Posterior vena cava (tissue), 2 donors: ENCODE results near the gene CFAP46. TPM values are rescaled to one million over a fixed set of nuclear protein-coding genes. Genes with fewer than 3 reads are reported as not detected.
A peak's percentile ranks its signal among the peaks of the same experiment; 100 is the strongest.
"Not testable (repeated sequence)": the region's sequence is repeated elsewhere in the genome, so short reads cannot be mapped to it uniquely, and the experiment has no call there.

Experiments used
- DNase-seq: peaks from one replicate; pipeline ENCODE4 v3.0.0-alpha.2; 2020; ENCODE audit warnings: low spot score
- intact Hi-C, 2 donors: fragments of 100-400 bp; cut with DNase I; formaldehyde crosslinking; loops; one replicate each; pipeline versions ENCODE4 v1.14.1 to v1.14.2; 2022 to 2023
- total RNA-seq, 2 donors: library from RNA; stranded (reverse); fragmentation: NEBNext Ultra II Directional; extraction: Animal tissue kit (Norgen Biotek cat#: 25700); gene quantifications; one replicate each; pipeline ENCODE4 v1.2.1, GENCODE V29; 2021
- donor health status: DM: yes; HTN: yes; CAD: no.
- donor health status: DM: yes; HTN: yes; CAD: no.

The CFAP46 gene
- total RNA-seq, 2 donors from 2014 or later: 0.14 to 0.81 TPM

- peak; percentile 74 for DNase-seq
These were observed 132.1 kb downstream of the CFAP46 start for GRCh38 chr10:132810141-132810806.

DNA sequence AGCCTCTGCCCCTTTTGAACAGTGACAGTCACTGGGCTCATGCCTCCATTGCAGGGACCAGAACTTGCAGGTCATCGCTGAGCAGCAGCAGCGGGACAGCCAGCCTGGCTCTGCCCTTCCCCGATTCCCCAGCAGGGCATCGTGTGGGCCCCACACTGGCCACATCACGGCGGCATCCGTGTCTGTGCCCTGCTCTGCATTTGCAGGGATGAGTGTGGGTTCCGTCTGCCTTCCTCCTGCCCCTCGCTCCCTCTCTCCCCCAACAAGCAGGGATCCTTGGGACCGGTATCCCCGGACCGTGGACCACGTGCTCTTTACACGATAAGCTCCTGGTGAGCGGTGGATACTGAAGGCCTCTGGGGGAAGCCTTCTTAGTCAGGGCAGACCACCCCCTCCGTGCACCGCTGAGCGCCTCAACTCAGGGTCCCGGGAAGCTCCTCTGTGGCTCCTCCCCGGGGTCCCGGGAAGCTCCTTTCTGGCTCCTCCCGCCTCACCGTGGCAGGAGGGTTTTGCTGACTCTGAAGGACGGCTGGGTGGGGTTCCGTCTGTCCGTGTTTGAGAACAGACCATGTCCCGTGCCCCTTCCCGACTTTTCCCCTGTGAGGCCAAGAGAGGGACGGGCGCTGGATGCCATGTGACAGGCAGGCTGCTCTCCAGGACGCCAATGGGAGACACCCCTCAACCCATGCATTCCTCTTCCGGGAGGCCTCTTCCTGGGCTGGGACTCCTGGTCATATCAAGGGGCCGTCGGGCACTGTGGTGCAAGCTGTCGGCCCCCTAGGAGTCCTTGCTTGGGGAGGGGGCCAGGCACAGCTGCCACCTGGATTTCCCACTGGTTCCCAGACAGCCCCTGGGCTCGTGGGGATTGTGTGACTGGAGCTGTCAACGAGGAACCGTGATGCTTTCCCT, 132.9 kb downstream of the CFAP46 start:
- DNase-seq: peak; percentile 49
- intact Hi-C loops: loop anchor here in 1 of 2 donors (5.0 kb wide), 1 partner anchor 547 kb away; no protein-coding TSS in a partner anchor

More at GRCh38 chr10:132810141-132810806, 132.1 kb downstream of the CFAP46 start:
- intact Hi-C loops: no loop called here

DNA sequence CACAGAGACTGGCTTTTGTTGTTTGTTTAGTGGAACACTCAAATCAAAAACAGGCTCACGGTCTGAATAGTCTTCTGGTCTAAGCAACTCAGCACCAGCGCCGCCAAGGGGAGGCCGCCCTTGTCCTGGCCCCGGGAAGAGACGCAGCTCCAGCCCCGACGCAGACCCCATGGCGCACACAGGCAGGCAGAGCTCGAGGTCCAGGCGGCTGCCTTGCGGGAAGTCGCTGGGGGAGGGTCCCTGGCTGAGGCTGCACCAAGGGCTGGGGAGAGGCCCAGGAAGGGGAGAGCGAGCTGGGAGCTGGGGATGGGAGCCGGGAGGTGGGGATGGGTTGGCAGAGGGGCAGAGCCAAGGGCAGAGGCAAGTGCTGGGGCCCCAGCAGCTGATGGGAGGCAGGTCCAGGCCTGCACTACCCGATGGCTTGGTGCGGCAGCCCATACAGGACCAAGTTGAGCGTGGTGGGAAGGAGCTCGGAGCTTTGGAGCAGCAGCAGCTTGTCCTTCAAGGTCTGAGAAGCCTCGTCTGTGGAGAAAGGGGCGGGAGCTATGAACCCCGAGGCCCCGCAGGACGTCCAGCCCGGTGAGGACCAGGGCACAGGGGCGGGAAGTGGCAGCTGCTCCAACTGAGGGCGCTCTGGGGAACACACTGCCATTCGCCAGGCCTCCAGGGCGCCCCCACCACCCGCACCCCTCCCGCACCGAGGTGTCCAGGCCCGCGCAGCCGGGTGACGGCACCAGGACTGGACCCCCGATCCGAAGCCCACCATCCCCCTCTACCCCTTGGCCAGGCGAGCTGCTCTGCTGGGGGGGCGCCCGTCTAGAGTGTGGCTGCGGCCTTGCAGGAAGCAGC, 133.8 kb downstream of the CFAP46 start:
- DNase-seq: peak; percentile 77
- intact Hi-C loops: loop anchor here in 1 of 2 donors (5.0 kb wide), 1 partner anchor 546 kb away; no protein-coding TSS in a partner anchor

- DNase-seq: no peak
- intact Hi-C loops: loop anchor here in 1 of 2 donors (5.0 kb wide), 1 partner anchor 545 kb away; no protein-coding TSS in a partner anchor
These were observed 134.7 kb downstream of the CFAP46 start for GRCh38 chr10:132807621-132808049.

DNA sequence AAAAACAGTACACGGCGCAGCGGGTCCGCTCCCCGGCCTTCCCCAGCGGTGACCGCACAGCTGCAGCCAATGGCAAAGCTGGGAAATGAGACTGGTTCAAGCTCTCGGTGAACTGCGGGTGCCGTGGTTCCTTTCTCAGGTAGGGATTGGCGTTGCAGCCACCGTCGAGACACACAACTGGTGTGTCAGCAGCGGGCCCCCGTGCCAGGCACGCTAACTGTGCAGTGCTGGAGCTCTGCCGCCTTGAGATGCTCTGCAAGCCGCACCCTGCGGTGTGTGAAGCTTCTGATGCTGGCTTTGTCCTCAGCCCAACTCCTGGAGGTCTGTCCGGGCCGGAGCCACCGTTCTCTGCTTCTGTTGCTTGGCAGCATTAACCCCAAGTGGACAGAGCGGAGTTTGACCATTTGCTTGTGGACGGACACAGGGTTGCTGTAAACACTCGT, 135.8 kb downstream of the CFAP46 start:
- peak; percentile 78 for DNase-seq
- intact Hi-C loops: loop anchor here in 1 of 2 donors (5.0 kb wide), 1 partner anchor 544 kb away; no protein-coding TSS in a partner anchor

DNA sequence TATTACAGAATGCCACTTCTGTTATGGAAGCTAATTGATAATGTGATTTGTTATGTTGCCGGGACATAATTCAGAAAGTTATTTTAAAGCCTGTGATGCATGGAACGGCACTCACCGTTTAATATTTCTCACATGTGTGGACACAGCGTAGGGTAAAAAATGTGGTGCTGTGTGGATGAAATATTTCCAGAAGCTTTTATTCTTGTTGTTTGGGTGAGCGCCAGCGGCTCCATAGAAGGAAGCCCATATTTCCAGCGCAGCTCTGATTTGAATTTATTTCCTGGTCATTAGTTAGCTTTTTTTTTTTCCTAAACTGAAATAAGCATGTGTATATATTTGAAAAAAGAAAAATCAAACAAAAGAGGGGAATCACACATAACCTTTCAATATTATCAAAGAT, 136.3 kb downstream of the CFAP46 start:
- intact Hi-C loops: loop anchor here in 1 of 2 donors (5.0 kb wide), 1 partner anchor 544 kb away; no protein-coding TSS in a partner anchor
- DNase-seq: peak; percentile 11

DNA sequence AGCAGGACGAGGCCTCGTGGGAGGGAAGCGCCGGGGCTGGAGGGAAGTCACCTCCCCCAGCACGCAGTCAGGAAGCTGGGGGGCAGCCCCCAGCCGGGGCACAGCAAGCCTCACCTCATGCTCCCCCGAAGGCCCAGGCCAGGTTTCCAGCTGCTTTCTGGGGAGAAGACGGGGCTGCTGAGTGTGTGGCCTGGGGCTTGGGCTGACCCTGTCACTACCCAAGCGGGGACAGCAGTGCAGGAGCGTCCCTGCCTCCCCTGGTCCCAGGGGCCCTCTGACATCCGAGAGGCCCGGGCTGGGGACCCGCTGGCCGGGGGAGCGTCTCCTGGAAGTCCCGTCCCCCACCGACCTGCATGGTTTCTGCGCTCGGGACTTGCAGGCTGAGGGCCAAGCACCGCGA, 136.8 kb downstream of the CFAP46 start:
- intact Hi-C loops: loop anchor here in 1 of 2 donors (5.0 kb wide), 1 partner anchor 543 kb away; no protein-coding TSS in a partner anchor
- peak; percentile 55 for DNase-seq

DNA sequence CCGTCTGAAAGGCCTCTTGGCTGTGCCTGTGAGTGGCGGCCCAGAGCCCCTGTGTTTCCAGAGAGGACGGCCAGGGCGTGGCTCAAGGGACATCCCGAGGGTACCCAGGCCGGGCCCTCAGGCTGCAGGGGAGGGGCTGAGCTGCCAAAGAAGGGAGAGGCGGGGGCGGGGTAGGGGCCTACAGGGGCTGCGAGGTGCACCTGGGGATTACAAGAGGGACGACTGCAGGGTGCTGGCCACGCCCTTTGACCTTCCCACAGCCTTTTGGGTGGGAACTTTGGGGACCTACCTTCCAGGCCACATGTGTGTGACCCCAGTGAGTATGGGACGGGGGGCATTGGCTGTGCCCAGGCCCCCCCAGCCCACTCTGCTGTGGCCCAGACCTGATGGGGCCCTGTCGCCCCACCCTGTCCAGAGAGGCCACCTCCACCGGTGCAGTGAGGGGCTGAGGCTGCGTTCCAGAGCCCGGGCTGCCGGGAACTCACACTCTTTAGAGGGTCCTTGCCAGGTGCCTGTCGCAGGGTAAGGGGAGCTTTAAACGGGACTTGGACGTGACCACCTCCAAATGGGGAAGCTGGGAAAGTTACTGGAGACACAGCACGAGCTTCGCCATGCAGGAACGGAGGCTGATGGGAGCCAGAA, 137.5 kb downstream of the CFAP46 start:
- DNase-seq: no peak
- intact Hi-C loops: loop anchor here in 1 of 2 donors (5.0 kb wide), 2 partner anchors 217 to 543 kb away; no protein-coding TSS in a partner anchor

DNA sequence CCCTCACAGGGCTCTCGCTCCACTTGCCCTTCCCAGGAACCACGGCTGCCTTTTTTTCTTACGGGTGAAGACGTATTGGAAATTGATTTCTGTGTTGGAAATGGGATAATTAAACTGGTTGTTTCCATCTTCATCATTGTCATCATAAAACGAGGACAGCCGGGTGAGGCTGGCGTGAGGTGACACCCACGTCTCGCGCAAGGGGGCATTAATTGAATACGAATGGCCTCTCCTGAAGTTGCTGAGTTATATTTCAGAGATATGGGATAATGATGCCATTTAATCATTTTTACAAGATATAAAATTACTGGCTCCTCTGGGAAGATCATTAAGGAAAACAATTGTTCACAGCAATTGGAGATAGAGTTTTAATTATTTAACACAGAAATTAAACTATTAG, 138.1 kb downstream of the CFAP46 start:
- no peak for DNase-seq
- intact Hi-C loops: loop anchor here in 1 of 2 donors (5.0 kb wide), 1 partner anchor 218 kb away; no protein-coding TSS in a partner anchor

- DNase-seq: no peak
These were observed 138.8 kb downstream of the CFAP46 start for GRCh38 chr10:132803416-132804210.

DNA sequence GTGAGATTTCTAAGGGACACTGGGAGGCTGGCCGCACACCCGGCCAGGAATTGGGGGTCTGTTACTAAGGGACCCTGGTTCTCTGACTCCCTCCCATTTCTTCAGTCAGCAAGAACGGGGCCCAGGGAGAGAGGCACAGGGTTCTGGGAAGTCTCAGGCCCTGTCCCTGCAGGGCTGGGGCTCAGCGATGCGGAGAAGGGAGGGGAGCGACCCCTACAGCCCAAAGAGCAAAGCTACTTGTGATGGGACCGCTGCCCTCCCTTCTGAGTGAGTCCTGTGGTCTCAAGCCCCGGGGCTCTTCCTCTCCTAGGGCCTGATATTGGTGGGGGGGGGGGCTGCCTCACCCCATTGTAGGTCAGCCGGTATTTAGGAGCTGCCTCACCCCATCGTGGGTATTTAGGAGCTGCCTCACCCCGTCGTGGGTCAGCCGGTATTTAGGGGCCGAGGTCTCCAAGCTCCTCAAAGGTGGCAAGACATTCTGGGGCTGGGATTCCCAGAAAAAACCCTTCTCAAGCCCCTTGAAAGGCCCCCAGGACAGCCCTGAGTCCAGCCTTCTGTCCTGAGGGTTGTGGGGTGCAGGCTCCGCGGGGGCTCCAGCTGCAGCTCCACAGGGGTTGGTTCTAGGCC, 139.6 kb downstream of the CFAP46 start:
- DNase-seq: no peak
- intact Hi-C loops: loop anchor here in 1 of 2 donors (5.0 kb wide), 1 partner anchor 219 kb away; no protein-coding TSS in a partner anchor

More at GRCh38 chr10:132803416-132804210, 138.8 kb downstream of the CFAP46 start:
- intact Hi-C loops: loop anchor here in 1 of 2 donors (5.0 kb wide), 1 partner anchor 219 kb away; no protein-coding TSS in a partner anchor

DNA sequence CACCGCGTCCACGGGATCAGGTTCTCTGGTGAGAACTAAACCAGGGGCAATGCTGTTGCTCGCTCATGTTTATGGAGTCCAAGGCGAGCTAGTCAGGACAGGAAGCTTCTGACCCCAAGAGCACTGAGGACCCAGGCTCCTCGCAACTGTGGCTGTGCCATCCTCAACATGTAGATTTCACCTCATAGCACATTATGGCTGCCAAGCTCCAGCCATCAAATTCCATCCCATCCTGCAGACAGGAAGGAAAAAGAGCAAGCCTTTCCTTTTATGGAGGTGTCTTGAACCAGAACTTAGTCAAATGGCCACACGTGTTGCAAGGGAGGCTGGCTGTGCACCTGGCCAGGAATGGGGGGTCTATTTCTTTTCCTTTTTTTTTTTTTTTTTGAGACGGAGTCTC, 140.3 kb downstream of the CFAP46 start:
- no peak for DNase-seq
- intact Hi-C loops: loop anchor here in 1 of 2 donors (5.0 kb wide), 1 partner anchor 220 kb away; no protein-coding TSS in a partner anchor

GRCh38 chr10:132799865-132800264, 142.5 kb downstream of the CFAP46 start:
- no peak for DNase-seq
- intact Hi-C loops: loop anchor here in 1 of 2 donors (5.0 kb wide), 1 partner anchor 222 kb away; no protein-coding TSS in a partner anchor

- intact Hi-C loops: no loop called here
- no peak for DNase-seq
These were observed 143.5 kb downstream of the CFAP46 start for GRCh38 chr10:132798876-132799275.

- intact Hi-C loops: no loop called here
- DNase-seq: no peak
These were observed 144.0 kb downstream of the CFAP46 start for GRCh38 chr10:132798403-132798802.

GRCh38 chr10:132797986-132798385, 144.4 kb downstream of the CFAP46 start:
- intact Hi-C loops, DNase-seq: not testable (repeated sequence)

DNA sequence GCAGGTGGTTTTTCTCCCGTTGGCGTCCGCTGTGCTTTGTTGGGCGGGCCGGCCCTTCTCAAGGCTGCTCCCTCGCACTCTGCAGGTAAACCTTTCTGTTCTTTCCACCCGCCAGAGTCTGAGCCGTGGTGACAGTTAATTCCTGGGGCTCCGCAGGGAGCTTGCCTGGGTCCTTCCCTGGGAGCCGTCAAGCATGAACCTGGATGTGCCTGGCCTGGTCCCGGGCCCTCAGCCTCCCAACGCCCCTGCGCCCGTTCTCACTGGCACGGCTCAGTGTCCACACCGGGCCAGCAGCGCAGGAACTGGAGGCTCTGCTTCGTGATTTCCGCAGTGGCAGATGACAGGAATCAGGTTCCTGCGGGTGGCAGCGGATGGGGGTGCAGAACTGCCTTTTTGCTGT, 145.5 kb downstream of the CFAP46 start:
- intact Hi-C loops: no loop called here
- DNase-seq: no peak
